GM19372 (cell line): Measurements from ENCODE around the gene CIT.
A peak's percentile ranks its signal among the peaks of the same experiment; 100 is the strongest.

Experiments used
- ATAC-seq: cut with Tn5 transposase; IDR thresholded peaks from one replicate; pipeline ENCODE4 v1.9.1; 2021; ENCODE audit warnings: mild to moderate bottlenecking, low read depth, moderate library complexity; ENCODE audit not compliant: unreplicated experiment

Gene CIT

GRCh38 chr12:119683413-119683812, 193.7 kb downstream of the CIT start:
- ATAC-seq, result no peak

- ATAC-seq, result no peak
These were observed 194.4 kb downstream of the CIT start for GRCh38 chr12:119682639-119683252.

- no peak for ATAC-seq
These were observed 195.1 kb downstream of the CIT start for GRCh38 chr12:119681728-119682638.

GRCh38 chr12:119681111-119681510, 196.0 kb downstream of the CIT start:
- ATAC-seq, result no peak

GRCh38 chr12:119679490-119679889, 197.6 kb downstream of the CIT start:
- ATAC-seq, result no peak

- ATAC-seq, result no peak
These were observed 198.0 kb downstream of the CIT start for GRCh38 chr12:119679081-119679480.

- no peak for ATAC-seq
These were observed 198.7 kb downstream of the CIT start for GRCh38 chr12:119678459-119678858.

- no peak for ATAC-seq
These were observed 200.5 kb downstream of the CIT start for GRCh38 chr12:119676573-119676972.

- no peak for ATAC-seq
These were observed 201.1 kb downstream of the CIT start for GRCh38 chr12:119676022-119676421.

- no peak for ATAC-seq
These were observed 202.6 kb downstream of the CIT start for GRCh38 chr12:119674560-119674959.

GRCh38 chr12:119673634-119674033, 203.5 kb downstream of the CIT start:
- ATAC-seq, result no peak

GRCh38 chr12:119672194-119672593, 204.9 kb downstream of the CIT start:
- ATAC-seq, result no peak

- no peak for ATAC-seq
These were observed 206.1 kb downstream of the CIT start for GRCh38 chr12:119671070-119671469.

GRCh38 chr12:119669744-119670472, 207.2 kb downstream of the CIT start:
- no peak for ATAC-seq

- ATAC-seq, result no peak
These were observed 208.7 kb downstream of the CIT start for GRCh38 chr12:119668324-119668841.

- peak; percentile 93 for ATAC-seq
These were observed 209.4 kb downstream of the CIT start, which contains the start of gene PRKAB1 for GRCh38 chr12:119667577-119668323. Gene PRKAB1, plus strand, starts transcription at chr12:119668133. Its CDS starts 112 bp downstream, at chr12:119668245.

GRCh38 chr12:119666900-119667576, 210.1 kb downstream of the CIT start:
- no peak for ATAC-seq

- no peak for ATAC-seq
These were observed 210.8 kb downstream of the CIT start for GRCh38 chr12:119666226-119666795.
